AG04450 (cell line): ENCODE results near the gene GALNT12. TPM values are rescaled to one million over a fixed set of nuclear protein-coding genes. Genes with fewer than 3 reads are reported as not detected.

Experiments used
- CTCF ChIA-PET: fragments of 300-600, 350-600 bp; formaldehyde crosslinking; extraction: SDS; loops from one replicate; lab custom pipeline; 2022; ENCODE audit warnings: antibody characterized with exemption, inconsistent platforms; lab: Charles Lee
- POLR2A ChIA-PET: fragments of 350-600 bp; formaldehyde crosslinking; extraction: SDS; loops from one replicate; lab custom pipeline; 2021; ENCODE audit warnings: antibody characterized with exemption, inconsistent platforms; lab: Yijun Ruan, JAX
- DNase-seq: peaks from one replicate; pipeline ENCODE4 v3.0.0-alpha.2; 2011; ENCODE audit warnings: low read depth, low spot score
- H3K27ac ChIP-seq: one replicate; pipeline ENCODE4 v1.5.1; 2012; ENCODE audit warnings: low read depth, low read length, control low read depth
- H3K27me3 ChIP-seq: one replicate; pipeline ENCODE4 v1.6.0; 2012; ENCODE audit warnings: low read length; ENCODE audit not compliant: control insufficient read depth, insufficient read depth
- H3K4me3 ChIP-seq: 2 replicates; pipeline ENCODE4 v1.5.1; 2011; ENCODE audit warnings: mild to moderate bottlenecking, low read depth, low read length, control low read depth
- H3K9me3 ChIP-seq: 2 replicates; pipeline ENCODE4 v1.5.1; 2012; ENCODE audit warnings: low read length; ENCODE audit not compliant: control insufficient read depth, insufficient read depth
- CTCF ChIP-seq: IDR thresholded peaks from 2 replicates; pipeline ENCODE4 v1.5.1; 2011; ENCODE audit warnings: low read depth, low read length, control low read depth, inconsistent platforms
- polyA plus RNA-seq: library from polyadenylated mRNA; depleted of rRNA; stranded (reverse); fragments of >200 nt; gene quantifications from 2 replicates; pipeline ENCODE4 v1.2.3, GENCODE V29; 2011

GALNT12 gene
- polyA plus RNA-seq, 1 experiment = 4.2 TPM

GRCh38 chr9:98786750-98787510, 20.5 kb upstream of the GALNT12 start:
- ChIA-PET CTCF (interaction anchor here (4.8 kb wide), 1 partner anchor 11 kb away, joined by 36 read pairs; no protein-coding TSS in a partner anchor), POLR2A (no interaction called here)
- Histone ChIP-seq H3K4me3 (no peak overlapping the region), H3K9me3 (no peaks in the 10 kb centered on the region; the same call in 1 of the 2 replicates), H3K27ac (no peak overlapping the region), H3K27me3 (no peaks in the 10 kb centered on the region)
- no peak for DNase-seq
- no peak for TF ChIP-seq CTCF

- Histone ChIP-seq H3K27me3 (no peaks in the 10 kb centered on the region), H3K4me3 (no peak overlapping the region), H3K27ac (no peak overlapping the region), H3K9me3 (no peaks in the 10 kb centered on the region; the same call in 1 of the 2 replicates)
- DNase-seq = no peak
- ChIA-PET POLR2A (no interaction called here), CTCF (interaction anchor here (6.4 kb wide), 1 partner anchor 12 kb away, joined by 40 read pairs; no protein-coding TSS in a partner anchor)
- no peak for TF ChIP-seq CTCF
Measured at GRCh38 chr9:98787766-98788335, 19.6 kb upstream of the GALNT12 start.

- ChIA-PET POLR2A (no interaction called here), CTCF (interaction anchor here (0.7 to 6.4 kb wide), 3 partner anchors 14 to 474 kb away, joined by 3 to 40 read pairs (median 3); no protein-coding TSS in a partner anchor)
- no peaks in the 10 kb centered on the region for H3K27me3 ChIP-seq
- TF ChIP-seq CTCF = no peak
- H3K4me3 ChIP-seq = no peak overlapping the region
- no peak overlapping the region for H3K27ac ChIP-seq
- DNase-seq = no peak
- H3K9me3 ChIP-seq = no peaks in the 10 kb centered on the region; the same call in 1 of the 2 replicates
Measured at GRCh38 chr9:98789483-98790133, 17.9 kb upstream of the GALNT12 start.

GRCh38 chr9:98790134-98790841, 17.2 kb upstream of the GALNT12 start:
- ChIA-PET CTCF (interaction anchor here (1.1 to 6.4 kb wide), 3 partner anchors 15 to 596 kb away, joined by 4 to 40 read pairs (median 5); no protein-coding TSS in a partner anchor), POLR2A (no interaction called here)
- Histone ChIP-seq H3K27ac (no peak overlapping the region), H3K4me3 (no peak overlapping the region), H3K9me3 (no peaks in the 10 kb centered on the region; the same call in 1 of the 2 replicates), H3K27me3 (no peaks in the 10 kb centered on the region)
- no peak for TF ChIP-seq CTCF
- DNase-seq = no peak
